Measurements from ENCODE around the gene KCNMB2.

The KCNMB2 gene

GRCh38 chr3:178841011-178841410 is 304.8 kb downstream of the KCNMB2 start:
- no peak for DNase-seq (ENCODE audit: low read depth, low spot score)

DNA sequence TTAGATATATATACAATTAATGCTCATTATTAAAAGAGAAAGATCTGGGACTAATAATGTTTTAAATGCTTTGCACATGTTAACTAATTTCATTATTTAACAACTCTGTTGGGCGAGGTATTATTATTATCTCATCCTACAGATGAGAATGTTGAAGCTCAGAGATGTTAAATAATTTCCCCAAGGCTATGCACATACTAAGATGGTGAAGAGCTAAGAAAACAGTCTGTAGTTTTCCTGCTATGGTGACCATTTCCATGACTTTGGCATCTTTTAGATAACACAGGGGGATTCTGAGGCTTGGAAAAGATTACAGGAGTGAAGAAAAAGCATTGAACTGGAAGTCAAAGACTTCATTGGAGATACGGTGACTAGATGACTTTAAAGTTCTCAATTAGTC is 308.7 kb downstream of the KCNMB2 start:
- Histone ChIP-seq H3K4me3 (no peak overlapping the region), H3K27ac (no peak overlapping the region), H3K9ac (ENCODE audit: insufficient read length) (no peak overlapping the region), H3K9me3 (ENCODE audit: low read depth, low read length) (no peaks in the 10 kb centered on the region), H3K36me3 (ENCODE audit: insufficient read depth, low read length) (no peaks in the 10 kb centered on the region)
- no peak for DNase-seq (ENCODE audit: low read depth, low spot score)
- TF ChIP-seq EZH2 (IDR thresholded peaks at IDR 0.05) (no peak), FOXP2 (optimal IDR thresholded peaks at IDR 0.05; ENCODE audit: control extremely low read depth, extremely low read length, insufficient read depth) (no peak), POLR2AphosphoS5 (IDR thresholded peaks at IDR 0.05; ENCODE audit: borderline replicate concordance, low read depth, low read length) (no peak)

More at GRCh38 chr3:178841011-178841410, 304.8 kb downstream of the KCNMB2 start:
- H3K4me3 ChIP-seq = no peak overlapping the region
- H3K27ac ChIP-seq = no peak overlapping the region
- H3K9me3 ChIP-seq (ENCODE audit: low read depth, low read length) = no peaks in the 10 kb centered on the region
- H3K9ac ChIP-seq (ENCODE audit: insufficient read length) = no peak overlapping the region
- H3K36me3 ChIP-seq (ENCODE audit: insufficient read depth, low read length) = no peaks in the 10 kb centered on the region
- no peak for TF ChIP-seq POLR2AphosphoS5 (IDR thresholded peaks at IDR 0.05; ENCODE audit: borderline replicate concordance, low read depth, low read length)
- no peak for TF ChIP-seq EZH2 (IDR thresholded peaks at IDR 0.05)
- TF ChIP-seq FOXP2 (optimal IDR thresholded peaks at IDR 0.05; ENCODE audit: control extremely low read depth, extremely low read length, insufficient read depth) = no peak

- Histone ChIP-seq H3K27ac (no peak overlapping the region), H3K4me3 (no peak overlapping the region), H3K9ac (ENCODE audit: insufficient read length) (no peak overlapping the region), H3K36me3 (ENCODE audit: insufficient read depth, low read length) (no peaks in the 10 kb centered on the region), H3K9me3 (ENCODE audit: low read depth, low read length) (no peaks in the 10 kb centered on the region)
- no peak for DNase-seq (ENCODE audit: low read depth, low spot score)
- no peak for TF ChIP-seq FOXP2 (optimal IDR thresholded peaks at IDR 0.05; ENCODE audit: control extremely low read depth, extremely low read length, insufficient read depth)
- no peak for TF ChIP-seq POLR2AphosphoS5 (IDR thresholded peaks at IDR 0.05; ENCODE audit: borderline replicate concordance, low read depth, low read length)
- no peak for TF ChIP-seq EZH2 (IDR thresholded peaks at IDR 0.05)
Observed at GRCh38 chr3:178845420-178846118, 309.3 kb downstream of the KCNMB2 start.

DNA sequence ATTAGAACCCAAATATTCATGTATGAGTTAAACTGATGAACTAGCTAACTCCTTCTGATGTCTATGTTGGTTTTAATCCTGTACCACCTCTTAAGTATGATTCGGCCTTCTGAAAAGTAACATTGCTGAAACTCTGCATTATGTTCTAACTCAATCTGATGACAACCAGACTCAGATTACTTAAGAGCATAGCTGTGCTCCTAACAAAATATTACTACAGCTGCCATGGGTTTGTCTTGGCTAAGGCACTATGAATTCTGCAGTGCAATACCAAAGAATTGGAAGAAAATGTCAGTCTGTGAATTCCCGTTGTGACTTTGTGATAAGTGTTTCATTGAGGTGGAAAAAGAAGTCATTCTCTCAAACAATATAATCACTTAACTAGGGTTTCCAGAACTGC is 311.0 kb downstream of the KCNMB2 start:
- Histone ChIP-seq H3K4me3 (no peak overlapping the region), H3K9me3 (ENCODE audit: low read depth, low read length) (no peaks in the 10 kb centered on the region), H3K9ac (ENCODE audit: insufficient read length) (no peak overlapping the region), H3K36me3 (ENCODE audit: insufficient read depth, low read length) (no peaks in the 10 kb centered on the region), H3K27ac (no peak overlapping the region)
- no peak for TF ChIP-seq EZH2 (IDR thresholded peaks at IDR 0.05)
- no peak for TF ChIP-seq POLR2AphosphoS5 (IDR thresholded peaks at IDR 0.05; ENCODE audit: borderline replicate concordance, low read depth, low read length)
- no peak for TF ChIP-seq FOXP2 (optimal IDR thresholded peaks at IDR 0.05; ENCODE audit: control extremely low read depth, extremely low read length, insufficient read depth)
- DNase-seq (ENCODE audit: low read depth, low spot score) = no peak

- peak; percentile 6 for DNase-seq (ENCODE audit: low read depth, low spot score)
- Histone ChIP-seq H3K36me3 (ENCODE audit: insufficient read depth, low read length) (no peaks in the 10 kb centered on the region), H3K9me3 (ENCODE audit: low read depth, low read length) (no peaks in the 10 kb centered on the region), H3K4me3 (no peak overlapping the region), H3K27ac (no peak overlapping the region), H3K9ac (ENCODE audit: insufficient read length) (no peak overlapping the region)
- TF ChIP-seq FOXP2 (optimal IDR thresholded peaks at IDR 0.05; ENCODE audit: control extremely low read depth, extremely low read length, insufficient read depth) (no peak), EZH2 (IDR thresholded peaks at IDR 0.05) (no peak), POLR2AphosphoS5 (IDR thresholded peaks at IDR 0.05; ENCODE audit: borderline replicate concordance, low read depth, low read length) (no peak)
Observed at GRCh38 chr3:178849199-178849910, 313.1 kb downstream of the KCNMB2 start.

DNA sequence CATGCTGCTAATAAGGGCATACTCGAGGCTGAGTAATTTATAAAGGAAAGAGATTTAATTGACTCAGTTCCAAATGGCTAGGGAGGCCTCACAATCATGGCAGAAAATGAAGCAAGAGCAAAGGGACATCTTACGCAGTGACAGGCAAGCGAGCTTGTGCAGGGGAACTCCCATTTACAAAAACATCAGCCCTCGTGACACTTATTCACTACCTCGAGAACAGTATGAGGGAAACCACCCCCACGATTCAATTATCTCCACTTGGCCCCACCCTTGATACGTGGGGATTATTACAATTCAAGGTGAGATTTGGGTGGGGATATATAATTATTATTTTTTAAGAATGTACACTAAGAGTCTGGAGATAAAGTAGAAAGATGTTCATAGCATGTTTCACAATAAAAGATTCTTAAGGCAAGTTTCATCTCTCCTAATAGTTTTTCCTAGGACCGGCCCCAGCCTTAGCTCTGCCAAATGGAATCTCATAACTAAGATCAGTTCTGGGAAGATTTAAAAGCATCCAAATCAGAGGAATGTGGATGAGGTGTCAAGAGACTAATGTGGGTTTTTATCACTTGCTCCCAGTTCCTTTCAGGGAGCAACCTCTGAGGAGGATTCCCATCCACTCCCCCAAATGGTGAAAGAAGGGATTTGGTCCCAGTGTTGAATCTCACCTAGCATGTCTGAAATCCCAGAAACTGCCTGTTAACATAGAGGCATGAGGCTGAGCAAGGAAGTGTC is 314.4 kb downstream of the KCNMB2 start:
- Histone ChIP-seq H3K9ac (ENCODE audit: insufficient read length) (no peak overlapping the region), H3K27ac (no peak overlapping the region), H3K4me3 (no peak overlapping the region), H3K9me3 (ENCODE audit: low read depth, low read length) (no peaks in the 10 kb centered on the region), H3K36me3 (ENCODE audit: insufficient read depth, low read length) (no peaks in the 10 kb centered on the region)
- no peak for DNase-seq (ENCODE audit: low read depth, low spot score)
- no peak for TF ChIP-seq POLR2AphosphoS5 (IDR thresholded peaks at IDR 0.05; ENCODE audit: borderline replicate concordance, low read depth, low read length)
- no peak for TF ChIP-seq FOXP2 (optimal IDR thresholded peaks at IDR 0.05; ENCODE audit: control extremely low read depth, extremely low read length, insufficient read depth)
- TF ChIP-seq EZH2 (IDR thresholded peaks at IDR 0.05) = no peak

- no peaks in the 10 kb centered on the region for H3K9me3 ChIP-seq (ENCODE audit: low read depth, low read length)
- no peak overlapping the region for H3K27ac ChIP-seq
- H3K36me3 ChIP-seq (ENCODE audit: insufficient read depth, low read length) = no peaks in the 10 kb centered on the region
- H3K9ac ChIP-seq (ENCODE audit: insufficient read length) = no peak overlapping the region
- no peak for DNase-seq (ENCODE audit: low read depth, low spot score)
- H3K4me3 ChIP-seq = no peak overlapping the region
- no peak for TF ChIP-seq FOXP2 (optimal IDR thresholded peaks at IDR 0.05; ENCODE audit: control extremely low read depth, extremely low read length, insufficient read depth)
- no peak for TF ChIP-seq EZH2 (IDR thresholded peaks at IDR 0.05)
- TF ChIP-seq POLR2AphosphoS5 (IDR thresholded peaks at IDR 0.05; ENCODE audit: borderline replicate concordance, low read depth, low read length) = no peak
Observed at GRCh38 chr3:178851564-178851963, 315.3 kb downstream of the KCNMB2 start.

DNA sequence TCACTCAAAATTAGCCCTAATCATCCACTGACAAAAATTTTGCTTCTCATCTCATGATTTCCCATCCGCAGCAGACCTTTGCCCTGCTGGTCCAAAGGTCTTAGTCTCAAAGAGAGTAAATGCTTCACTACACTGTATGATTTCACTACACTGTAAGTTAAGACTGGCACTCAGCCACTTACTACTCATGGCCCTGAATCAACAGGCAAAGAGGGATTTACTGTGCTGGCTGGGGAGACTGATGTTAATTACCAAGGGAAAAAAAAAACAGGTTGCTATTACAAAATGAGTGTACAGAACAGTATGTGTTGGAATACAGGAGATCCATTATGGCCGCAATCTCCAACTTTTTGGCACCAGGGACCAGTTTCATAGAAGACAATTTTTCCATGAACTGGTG is 320.6 kb downstream of the KCNMB2 start:
- H3K4me3 ChIP-seq = no peak overlapping the region
- H3K27ac ChIP-seq = no peak overlapping the region
- H3K9me3 ChIP-seq (ENCODE audit: low read depth, low read length) = no peaks in the 10 kb centered on the region
- H3K36me3 ChIP-seq (ENCODE audit: insufficient read depth, low read length) = no peaks in the 10 kb centered on the region
- no peak overlapping the region for H3K9ac ChIP-seq (ENCODE audit: insufficient read length)
- no peak for DNase-seq (ENCODE audit: low read depth, low spot score)
- no peak for TF ChIP-seq POLR2AphosphoS5 (IDR thresholded peaks at IDR 0.05; ENCODE audit: borderline replicate concordance, low read depth, low read length)
- TF ChIP-seq EZH2 (IDR thresholded peaks at IDR 0.05) = no peak
- TF ChIP-seq FOXP2 (optimal IDR thresholded peaks at IDR 0.05; ENCODE audit: control extremely low read depth, extremely low read length, insufficient read depth) = no peak

Measured in SK-N-MC (cell line).